OCI-LY7 (cell line): ENCODE data around the gene LOXHD1. TPM values are rescaled to one million over a fixed set of nuclear protein-coding genes. Genes with fewer than 3 reads are reported as not detected.

Experiments
- BruUV-seq: library from RNA; stranded (reverse); fragments of 400-500 nt; replicated peaks from 2 replicates; lab custom pipeline; 2021; lab: Mats Ljungman, UMichigan
- CTCF ChIA-PET: fragments of 300-600 bp; sonication (Branson Sonifier 250); formaldehyde crosslinking; loops from one replicate; lab custom pipeline; 2022; ENCODE audit warnings: antibody characterized with exemption; ENCODE audit not compliant: unreplicated experiment; lab: Charles Lee
- POLR2A ChIA-PET: fragments of 300-600 bp; sonication (Branson Sonifier 250); formaldehyde crosslinking; loops from one replicate; lab custom pipeline; 2022; ENCODE audit warnings: antibody characterized with exemption; lab: Charles Lee
- DNase-seq: peaks from one replicate; pipeline ENCODE4 v3.0.0-alpha.2; 2015; ENCODE audit warnings: low spot score
- H2AFZ ChIP-seq: fragments of 200-600 bp; sonication (generic), shearing (Covaris generic); 2 replicates; pipeline ENCODE4 v1.6.1; 2014; ENCODE audit warnings: mild to moderate bottlenecking, antibody characterized with exemption, low read length, moderate library complexity
- H3K27ac ChIP-seq: fragments of 200-600 bp; sonication (generic); 2 replicates; pipeline ENCODE4 v1.5.1; 2014; ENCODE audit warnings: mixed run types, low read depth, mild to moderate bottlenecking, moderate library complexity, low read length, inconsistent platforms; ENCODE audit not compliant: poor library complexity, severe bottlenecking
- H3K36me3 ChIP-seq: fragments of 200-600 bp; sonication (generic); 2 replicates; pipeline ENCODE4 v1.6.1; 2014; ENCODE audit warnings: mild to moderate bottlenecking, antibody characterized with exemption, low read length, moderate library complexity, mixed read lengths; ENCODE audit not compliant: insufficient read depth
- H3K4me1 ChIP-seq: fragments of 200-600 bp; sonication (generic); 2 replicates; pipeline ENCODE4 v1.5.1; 2014; ENCODE audit warnings: mild to moderate bottlenecking, low read length; ENCODE audit not compliant: insufficient read depth, poor library complexity, severe bottlenecking
- H3K4me2 ChIP-seq: fragments of 200-600 bp; sonication (generic); 2 replicates; pipeline ENCODE4 v1.6.1; 2014; ENCODE audit warnings: mild to moderate bottlenecking, low read length
- H3K4me3 ChIP-seq: fragments of 200-600 bp; sonication (generic); 2 replicates; pipeline ENCODE4 v1.5.1; 2014; ENCODE audit warnings: mild to moderate bottlenecking, low read depth, low read length; ENCODE audit not compliant: poor library complexity, severe bottlenecking
- H3K79me2 ChIP-seq: fragments of 200-600 bp; sonication (generic); 2 replicates; pipeline ENCODE4 v1.6.1; 2016; ENCODE audit warnings: low read depth, mild to moderate bottlenecking, low read length, moderate library complexity, mixed read lengths; ENCODE audit not compliant: insufficient read depth
- H3K9me2 ChIP-seq: fragments of 200-600 bp; sonication (generic); 2 replicates; pipeline ENCODE4 v1.6.1; 2016; ENCODE audit warnings: mild to moderate bottlenecking, low read length, mixed read lengths; ENCODE audit not compliant: insufficient read depth
- H3K9me3 ChIP-seq: fragments of 200-600 bp; sonication (generic); 2 replicates; pipeline ENCODE4 v1.6.1; 2014; ENCODE audit warnings: mild to moderate bottlenecking, mixed run types, low read length, mixed read lengths
- H4K20me1 ChIP-seq: fragments of 200-600 bp; sonication (generic); 2 replicates; pipeline ENCODE4 v1.6.1; 2014; ENCODE audit warnings: mild to moderate bottlenecking, antibody characterized with exemption, low read length, moderate library complexity, mixed read lengths; ENCODE audit not compliant: insufficient read depth
- CTCF ChIP-seq: fragments of 200-600 bp; sonication (generic); conservative IDR thresholded peaks from 2 replicates; pipeline ENCODE4 v1.5.1; 2014; ENCODE audit warnings: mild to moderate bottlenecking, antibody characterized with exemption, low read length, moderate library complexity, mixed read lengths
- EZH2phosphoT487 ChIP-seq: fragments of 200-600 bp; sonication (generic); IDR thresholded peaks from 2 replicates; pipeline ENCODE4 v1.6.1; 2018; ENCODE audit warnings: low read depth, borderline replicate concordance, mild to moderate bottlenecking, mixed run types, antibody characterized with exemption, low read length, moderate library complexity, mixed read lengths
- intact Hi-C: fragments of 100-400 bp; cut with micrococcal nuclease; formaldehyde crosslinking; loops from one replicate; pipeline ENCODE4 v1.10.0; 2022; ENCODE audit not compliant: unreplicated experiment
- total RNA-seq, 2 experiments: library from RNA; depleted of rRNA in 1 of 2; stranded (reverse); fragments of >200 nt in 1 of 2; shearing (Covaris generic) in 1 of 2; gene quantifications; 2 replicates each; pipeline ENCODE4 v1.2.3, GENCODE V29; 2014 to 2022

The LOXHD1 gene
- total RNA-seq, 2 experiments from 2014 or later: not detected

- CTCF ChIA-PET: no interaction called here
- no peaks in the 10 kb centered on the region for H3K79me2 ChIP-seq
- intact Hi-C loops: no loop called here
- H3K4me2 ChIP-seq: no peak overlapping the region
- H3K9me3 ChIP-seq: no peaks in the 10 kb centered on the region
- no peak overlapping the region for H3K4me3 ChIP-seq
- H4K20me1 ChIP-seq: no peaks in the 10 kb centered on the region
- BruUV-seq: no TSS peak
- H3K4me1 ChIP-seq: no peaks in the 10 kb centered on the region
- H3K27ac ChIP-seq: no peak overlapping the region
- POLR2A ChIA-PET: no interaction called here
- no peak for TF ChIP-seq EZH2phosphoT487
- TF ChIP-seq CTCF: no peak
- no peaks in the 10 kb centered on the region for H3K36me3 ChIP-seq
- DNase-seq: no peak
- H2AFZ ChIP-seq: no peak overlapping the region
- no peaks in the 10 kb centered on the region for H3K9me2 ChIP-seq
Measured at GRCh38 chr18:46541626-46542189, 115.3 kb downstream of the LOXHD1 start.

- no peak overlapping the region for H3K4me3 ChIP-seq
- DNase-seq: no peak
- H3K4me2 ChIP-seq: no peak overlapping the region
- H3K9me3 ChIP-seq: no peaks in the 10 kb centered on the region
- ChIA-PET POLR2A (no interaction called here), CTCF (no interaction called here)
- intact Hi-C loops: no loop called here
- no peaks in the 10 kb centered on the region for H3K4me1 ChIP-seq
- no peak overlapping the region for H3K27ac ChIP-seq
- no peaks in the 10 kb centered on the region for H4K20me1 ChIP-seq
- H3K79me2 ChIP-seq: no peaks in the 10 kb centered on the region
- H3K36me3 ChIP-seq: no peaks in the 10 kb centered on the region
- H2AFZ ChIP-seq: no peak overlapping the region
- no TSS peak for BruUV-seq
- no peaks in the 10 kb centered on the region for H3K9me2 ChIP-seq
- no peak for TF ChIP-seq EZH2phosphoT487
- no peak for TF ChIP-seq CTCF
Measured at GRCh38 chr18:46538376-46538775, 118.6 kb downstream of the LOXHD1 start.

GRCh38 chr18:46536215-46536874 lies 120.7 kb downstream of the LOXHD1 start:
- H3K79me2 ChIP-seq: no peaks in the 10 kb centered on the region
- no TSS peak for BruUV-seq
- no peaks in the 10 kb centered on the region for H3K36me3 ChIP-seq
- intact Hi-C loops: no loop called here
- H3K9me3 ChIP-seq: no peaks in the 10 kb centered on the region
- H3K4me2 ChIP-seq: no peak overlapping the region
- POLR2A ChIA-PET: interaction anchor here (0.7 kb wide), 1 partner anchor 52 kb away, joined by 3 read pairs; no protein-coding TSS in a partner anchor
- H4K20me1 ChIP-seq: no peaks in the 10 kb centered on the region
- H3K4me3 ChIP-seq: no peak overlapping the region
- no peak overlapping the region for H2AFZ ChIP-seq
- no peaks in the 10 kb centered on the region for H3K9me2 ChIP-seq
- CTCF ChIA-PET: no interaction called here
- H3K27ac ChIP-seq: no peak overlapping the region
- no peaks in the 10 kb centered on the region for H3K4me1 ChIP-seq
- DNase-seq: no peak
- no peak for TF ChIP-seq CTCF
- TF ChIP-seq EZH2phosphoT487: no peak
